Uterus (tissue), 2 donors: ENCODE data around the gene C1orf94.

Experiments
- CTCF ChIP-seq, 4 experiments: fragments of 200-600 bp in 2 of 4; fragments of 450-650 bp in 2 of 4; sonication (generic) in 2 of 4; IDR thresholded peaks; one replicate each; pipeline ENCODE4 v1.5.1; 2016 to 2019; ENCODE audit warnings: antibody characterized with exemption in 4 of 4, mild to moderate bottlenecking in 2 of 4, moderate library complexity in 1 of 4
- POLR2A ChIP-seq, 2 donors: fragments of 450-650 bp; IDR thresholded peaks; one replicate each; pipeline ENCODE4 v1.6.1; 2016; ENCODE audit warnings: antibody characterized with exemption in 2 of 2, mild to moderate bottlenecking in 1 of 2, moderate library complexity in 1 of 2

- TF ChIP-seq CTCF (IDR thresholded peaks at IDR 0.05) (no peak), POLR2A (IDR thresholded peaks at IDR 0.05) (no peak)
Measured at GRCh38 chr1:34137411-34137810, 39.3 kb upstream of the C1orf94 start.
